Vagina (tissue), 2 donors: ENCODE data around the gene RPS6KL1. TPM values are rescaled to one million over a fixed set of nuclear protein-coding genes. Genes with fewer than 3 reads are reported as not detected.

ENCODE experiments used
- DNase-seq, 2 donors: peaks; one replicate each; pipeline ENCODE4 v3.0.0-alpha.2; 2017; ENCODE audit errors: extremely low spot score in 2 of 2
- H3K27ac ChIP-seq: fragments of 200-600 bp; sonication (generic); one replicate; pipeline ENCODE4 v1.5.1; 2019
- H3K27me3 ChIP-seq: fragments of 200-600 bp; sonication (generic); one replicate; pipeline ENCODE4 v1.5.1; 2019
- H3K36me3 ChIP-seq, 2 donors: fragments of 200-600 bp; sonication (generic); one replicate each; pipeline ENCODE4 v1.5.1; 2017 to 2019
- H3K4me1 ChIP-seq: fragments of 200-600 bp; sonication (generic); one replicate; pipeline ENCODE4 v1.5.1; 2019
- H3K4me3 ChIP-seq, 2 donors: fragments of 200-600 bp; sonication (generic); 1 replicate in 1 of 2; 2 replicates in 1 of 2; pipeline ENCODE4 v1.5.1; 2016 to 2019
- H3K9me3 ChIP-seq: fragments of 200-600 bp; sonication (generic); one replicate; pipeline ENCODE4 v1.5.1; 2019
- CTCF ChIP-seq, 3 experiments: fragments of 450-650 bp in 2 of 3; fragments of 200-600 bp in 1 of 3; sonication (generic) in 1 of 3; IDR thresholded peaks; one replicate each; pipeline ENCODE4 v1.5.1; 2017 to 2019; ENCODE audit warnings: antibody characterized with exemption in 3 of 3, mild to moderate bottlenecking in 2 of 3, moderate library complexity in 2 of 3
- POLR2A ChIP-seq, 2 donors: fragments of 450-650 bp; IDR thresholded peaks; one replicate each; pipeline ENCODE4 v1.6.1; 2017; ENCODE audit warnings: antibody characterized with exemption in 2 of 2, mild to moderate bottlenecking in 2 of 2, moderate library complexity in 2 of 2
- POLR2AphosphoS5 ChIP-seq, 2 donors: sonication (generic); formaldehyde crosslinking; IDR thresholded peaks; one replicate each; pipeline ENCODE4 v1.9.0; 2017; ENCODE audit warnings: antibody characterized with exemption in 2 of 2, mild to moderate bottlenecking in 2 of 2, low read depth in 1 of 2; ENCODE audit not compliant: insufficient read depth in 1 of 2
- intact Hi-C: fragments of 100-400 bp; cut with DNase I; formaldehyde crosslinking; loops from one replicate; pipeline ENCODE4 v1.15.1; 2023
- total RNA-seq: library from RNA; depleted of rRNA; stranded (reverse); fragments of >200 nt; gene quantifications from one replicate; pipeline ENCODE4 v1.2.3, GENCODE V29; 2016

The RPS6KL1 gene
- total RNA-seq, 1 donor from 2014 or later: 2.0 TPM

DNA sequence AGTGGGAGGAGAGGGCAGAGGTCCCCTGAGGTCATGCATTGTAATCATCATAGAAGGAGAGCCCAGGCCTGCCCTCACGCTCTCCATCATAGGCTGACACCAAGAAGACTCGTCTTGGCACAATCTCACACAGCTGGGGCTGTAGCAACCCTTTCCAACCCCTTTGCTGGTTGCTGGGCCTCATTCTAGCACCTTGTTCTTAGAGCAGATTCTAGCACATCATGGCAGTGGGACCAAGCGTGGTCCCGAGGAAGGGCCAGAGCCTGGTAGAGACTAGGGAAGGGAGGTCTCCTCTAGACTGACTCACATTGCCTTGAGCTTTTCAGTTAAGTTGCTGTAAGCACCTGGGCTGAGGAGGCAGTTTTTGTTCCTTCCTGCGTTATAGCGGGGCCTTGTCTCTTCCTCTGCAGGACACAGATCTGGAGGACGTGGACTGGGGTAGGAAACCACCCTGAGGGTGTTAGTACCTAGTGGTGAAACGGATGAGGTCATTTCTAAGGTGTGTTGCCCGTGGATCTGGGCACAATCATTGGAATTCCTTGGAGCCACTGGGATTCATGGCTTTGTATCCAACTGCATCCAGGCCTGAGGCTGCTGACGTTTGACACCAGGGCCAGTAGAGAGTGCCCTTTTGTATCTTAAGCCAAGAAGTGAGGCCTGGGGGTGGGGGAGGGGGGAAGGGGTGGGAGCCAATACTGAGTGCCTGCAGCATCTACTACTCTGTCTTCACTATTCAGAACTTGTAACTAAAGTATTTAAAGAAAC lies 19.9 kb downstream of the RPS6KL1 start:
- TF ChIP-seq POLR2A (IDR thresholded peaks at IDR 0.05) (no peak), CTCF (IDR thresholded peaks at IDR 0.05) (no peak), POLR2AphosphoS5 (IDR thresholded peaks at IDR 0.05; ENCODE audit: insufficient read depth in 1 of 2, low read depth in 1 of 2) (no peak)
- H3K27me3 ChIP-seq: no peaks in the 10 kb centered on the region
- no peak overlapping the region for H3K27ac ChIP-seq
- intact Hi-C loops: no loop called here
- H3K4me3 ChIP-seq: no peak overlapping the region
- no peaks in the 10 kb centered on the region for H3K9me3 ChIP-seq
- H3K36me3 ChIP-seq: peaks cover 2 to 59% of the 10 kb centered on the region in 2 donors
- no peak for DNase-seq
- H3K4me1 ChIP-seq: peaks cover 28% of the 10 kb centered on the region

DNA sequence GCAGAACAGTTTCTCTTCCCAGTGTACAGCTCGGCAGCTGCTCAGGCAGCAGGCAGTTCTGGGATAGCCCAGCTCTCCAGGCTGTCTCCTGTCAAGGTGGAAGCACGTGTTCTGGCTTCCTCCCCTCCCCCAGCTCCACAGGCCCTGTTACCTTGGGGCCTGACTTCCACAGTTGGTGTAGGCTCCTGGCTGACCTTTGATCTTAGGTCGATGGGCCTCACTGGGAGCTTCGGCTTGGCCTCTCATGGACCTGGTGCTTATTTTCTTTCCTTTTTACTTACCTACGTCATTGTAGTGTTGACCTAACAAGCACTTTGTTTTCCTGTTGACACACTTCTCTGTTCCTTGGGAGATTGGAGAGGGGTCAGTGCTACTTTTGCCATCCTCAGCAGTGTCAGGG lies 24.4 kb downstream of the RPS6KL1 start:
- DNase-seq: no peak
- H3K9me3 ChIP-seq: no peaks in the 10 kb centered on the region
- H3K27me3 ChIP-seq: no peaks in the 10 kb centered on the region
- H3K4me1 ChIP-seq: no peaks in the 10 kb centered on the region
- no peak overlapping the region for H3K4me3 ChIP-seq
- TF ChIP-seq POLR2A (IDR thresholded peaks at IDR 0.05): no peak
- TF ChIP-seq CTCF (IDR thresholded peaks at IDR 0.05): no peak
- no peak overlapping the region for H3K27ac ChIP-seq
- intact Hi-C loops: no loop called here
- peaks cover 2 to 100% of the 10 kb centered on the region in 2 donors for H3K36me3 ChIP-seq

- no peak overlapping the region for H3K4me3 ChIP-seq
- H3K4me1 ChIP-seq: no peaks in the 10 kb centered on the region
- no peak for TF ChIP-seq POLR2A (IDR thresholded peaks at IDR 0.05)
- TF ChIP-seq CTCF (IDR thresholded peaks at IDR 0.05): no peak
- intact Hi-C loops: no loop called here
- no peaks in the 10 kb centered on the region for H3K9me3 ChIP-seq
- DNase-seq: no peak
- peaks cover 2 to 100% of the 10 kb centered on the region in 2 donors for H3K36me3 ChIP-seq
- no peak overlapping the region for H3K27ac ChIP-seq
- H3K27me3 ChIP-seq: no peaks in the 10 kb centered on the region
Measured at GRCh38 chr14:74898083-74898482, 25.0 kb downstream of the RPS6KL1 start.

DNA sequence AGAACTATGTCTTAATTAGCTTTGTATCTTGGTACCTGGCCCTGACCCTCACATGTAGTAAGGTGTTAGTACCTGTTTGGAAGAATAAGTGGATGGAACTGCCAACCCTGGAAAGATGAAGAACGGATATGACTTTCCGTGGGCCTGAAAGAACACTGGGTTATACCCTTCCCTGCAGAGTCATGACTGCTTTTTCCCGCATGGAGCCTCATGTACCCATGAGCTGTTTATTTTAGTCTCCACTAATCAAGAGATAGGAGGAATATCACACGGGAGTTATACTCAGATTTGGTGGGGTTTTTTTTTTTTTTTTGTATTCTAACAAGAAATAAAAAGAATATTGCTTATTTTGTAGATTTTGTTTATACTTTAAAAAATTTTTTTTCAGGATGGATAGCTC lies 25.4 kb downstream of the RPS6KL1 start:
- no peak for DNase-seq
- no peaks in the 10 kb centered on the region for H3K4me1 ChIP-seq
- no peaks in the 10 kb centered on the region for H3K27me3 ChIP-seq
- H3K36me3 ChIP-seq: peaks cover 2 to 100% of the 10 kb centered on the region in 2 donors
- TF ChIP-seq POLR2A (IDR thresholded peaks at IDR 0.05) (no peak), CTCF (IDR thresholded peaks at IDR 0.05) (no peak), POLR2AphosphoS5 (IDR thresholded peaks at IDR 0.05; ENCODE audit: insufficient read depth in 1 of 2, low read depth in 1 of 2) (no peak)
- H3K9me3 ChIP-seq: no peaks in the 10 kb centered on the region
- intact Hi-C loops: no loop called here
- H3K4me3 ChIP-seq: no peak overlapping the region
- H3K27ac ChIP-seq: no peak overlapping the region

DNA sequence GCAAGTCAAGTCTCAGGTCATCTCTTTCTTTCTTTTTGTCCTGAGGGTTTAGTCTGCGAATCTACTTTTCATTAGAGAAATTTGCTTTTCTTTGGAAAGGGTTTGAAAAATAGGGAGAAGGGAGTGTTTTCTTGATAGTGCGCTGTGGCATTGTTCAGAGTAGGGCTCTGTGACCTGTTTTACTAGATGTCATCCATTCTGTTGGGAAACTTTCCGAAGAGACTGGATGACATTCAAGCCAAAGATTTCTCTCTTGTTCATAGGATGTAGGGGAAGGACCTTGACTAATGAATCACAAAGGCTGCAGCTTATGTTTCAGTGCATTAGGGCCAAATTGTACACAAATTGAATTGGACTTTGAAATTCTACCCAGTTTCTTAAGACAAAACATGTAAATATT lies 26.7 kb downstream of the RPS6KL1 start:
- intact Hi-C loops: no loop called here
- no peak for DNase-seq
- H3K27ac ChIP-seq: no peak overlapping the region
- no peak overlapping the region for H3K4me3 ChIP-seq
- no peaks in the 10 kb centered on the region for H3K4me1 ChIP-seq
- no peak for TF ChIP-seq POLR2A (IDR thresholded peaks at IDR 0.05)
- TF ChIP-seq CTCF (IDR thresholded peaks at IDR 0.05): no peak
- TF ChIP-seq POLR2AphosphoS5 (IDR thresholded peaks at IDR 0.05; ENCODE audit: insufficient read depth in 1 of 2, low read depth in 1 of 2): no peak
- peaks cover 0 to 99% of the 10 kb centered on the region in 2 donors for H3K36me3 ChIP-seq
- H3K9me3 ChIP-seq: no peaks in the 10 kb centered on the region
- H3K27me3 ChIP-seq: no peaks in the 10 kb centered on the region
